Measurements from ENCODE around the gene TXN2. TPM values are rescaled to one million over a fixed set of nuclear protein-coding genes. Genes with fewer than 3 reads are reported as not detected.

Gene TXN2
- total RNA-seq, 1 experiment from 2014 or later: 58.6 TPM

DNA sequence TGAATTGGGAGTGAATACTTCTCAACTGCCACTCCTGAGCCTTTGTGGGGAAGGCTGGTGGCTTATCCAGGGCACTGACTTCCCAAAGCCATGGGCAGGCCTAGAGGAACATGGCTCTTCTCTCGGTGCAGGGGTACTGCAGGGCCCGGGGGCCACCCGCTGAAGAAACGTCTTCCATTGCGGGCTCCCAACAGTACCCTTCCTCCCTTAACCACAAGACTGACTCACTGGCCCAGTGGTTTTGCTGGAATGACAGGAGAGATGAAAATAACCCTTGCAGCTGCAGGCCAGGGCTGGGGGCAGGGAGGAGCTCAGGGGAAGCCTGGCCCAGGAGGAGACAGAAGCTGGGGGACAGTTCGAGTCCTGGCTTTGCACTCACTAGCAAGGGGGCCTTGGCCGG is 13.5 kb downstream of the TXN2 start:
- TF ChIP-seq, protein P1, sequence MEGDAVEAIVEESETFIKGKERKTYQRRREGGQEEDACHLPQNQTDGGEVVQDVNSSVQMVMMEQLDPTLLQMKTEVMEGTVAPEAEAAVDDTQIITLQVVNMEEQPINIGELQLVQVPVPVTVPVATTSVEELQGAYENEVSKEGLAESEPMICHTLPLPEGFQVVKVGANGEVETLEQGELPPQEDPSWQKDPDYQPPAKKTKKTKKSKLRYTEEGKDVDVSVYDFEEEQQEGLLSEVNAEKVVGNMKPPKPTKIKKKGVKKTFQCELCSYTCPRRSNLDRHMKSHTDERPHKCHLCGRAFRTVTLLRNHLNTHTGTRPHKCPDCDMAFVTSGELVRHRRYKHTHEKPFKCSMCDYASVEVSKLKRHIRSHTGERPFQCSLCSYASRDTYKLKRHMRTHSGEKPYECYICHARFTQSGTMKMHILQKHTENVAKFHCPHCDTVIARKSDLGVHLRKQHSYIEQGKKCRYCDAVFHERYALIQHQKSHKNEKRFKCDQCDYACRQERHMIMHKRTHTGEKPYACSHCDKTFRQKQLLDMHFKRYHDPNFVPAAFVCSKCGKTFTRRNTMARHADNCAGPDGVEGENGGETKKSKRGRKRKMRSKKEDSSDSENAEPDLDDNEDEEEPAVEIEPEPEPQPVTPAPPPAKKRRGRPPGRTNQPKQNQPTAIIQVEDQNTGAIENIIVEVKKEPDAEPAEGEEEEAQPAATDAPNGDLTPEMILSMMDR (conservative IDR thresholded peaks at IDR 0.05): no peak
- Histone ChIP-seq H2AK5ac (ENCODE audit: insufficient read length, low read length) (no peak overlapping the region), H3K27me3 (ENCODE audit: insufficient read depth, low read length) (no peaks in the 10 kb centered on the region), H3K79me2 (ENCODE audit: insufficient read depth, low read length) (no peaks in the 10 kb centered on the region), H3K27ac (ENCODE audit: insufficient read length, low read depth, low read length) (no peak overlapping the region), H3K23me2 (ENCODE audit: insufficient read length, low read depth, low read length, poor library complexity, severe bottlenecking) (no peaks in the 10 kb centered on the region), H2BK5ac (ENCODE audit: insufficient read length, low read length) (no peak overlapping the region), H3K4me1 (ENCODE audit: insufficient read depth, low read length) (no peaks in the 10 kb centered on the region), H4K91ac (ENCODE audit: insufficient read length, low read depth, low read length) (no peak overlapping the region), H3K9me3 (ENCODE audit: control insufficient read depth, low read depth, low read length) (no peaks in the 10 kb centered on the region), H4K5ac (ENCODE audit: insufficient read length, low read depth, low read length) (no peak overlapping the region), H4K8ac (replicated peaks; ENCODE audit: insufficient read length, low read depth, low read length) (no peak overlapping the region), H2AFZ (ENCODE audit: low read length) (no peak overlapping the region), H2BK20ac (ENCODE audit: low read depth, low read length, poor library complexity, severe bottlenecking) (no peak overlapping the region), H2BK12ac (ENCODE audit: insufficient read length, low read depth, low read length) (no peak overlapping the region), H2BK15ac (ENCODE audit: low read depth, low read length) (no peak overlapping the region), H3K56ac (ENCODE audit: insufficient read length, low read depth, low read length) (no peak overlapping the region), H3K79me1 (ENCODE audit: insufficient read depth, low read depth, low read length, poor library complexity, severe bottlenecking) (no peaks in the 10 kb centered on the region), H2BK120ac (ENCODE audit: low read depth, low read length, poor library complexity, severe bottlenecking) (no peak overlapping the region), H3K14ac (ENCODE audit: insufficient read depth, low read length) (no peak overlapping the region; the same call in 1 of the 2 replicates), H3K4me2 (ENCODE audit: insufficient read depth, insufficient read length, low read length) (no peak overlapping the region), H3K4ac (ENCODE audit: low read depth, low read length) (no peak overlapping the region), H3T11ph (ENCODE audit: low read length) (no peak overlapping the region), H3K23ac (ENCODE audit: insufficient read length, low read depth, low read length) (no peak overlapping the region), H3K18ac (ENCODE audit: insufficient read length, low read depth, low read length) (no peak overlapping the region), H3K9ac (ENCODE audit: extremely low read depth, insufficient read length, low read length) (no peak overlapping the region), H4K20me1 (ENCODE audit: control insufficient read depth, insufficient read depth, insufficient read length) (no peaks in the 10 kb centered on the region)
- Mint-ChIP-seq H3K4me3 (no peak overlapping the region), H3K36me3 (ENCODE audit: insufficient read depth in 1 of 3, low read depth in 3 of 3) (peaks cover 0 to 24% (median 23%) of the 10 kb centered on the region in 3 experiments; a peak in 5 of 7 replicates), H3K4me1 (peaks cover 4% of the 10 kb centered on the region in 2 experiments; a peak in 3 of 4 replicates), H3K9me3 (no peaks in the 10 kb centered on the region), H3K27me3 (ENCODE audit: low read depth) (no peaks in the 10 kb centered on the region), H3K27ac (no peak overlapping the region)
- no peak for DNase-seq
- WGBS (ENCODE audit: extremely low coverage, insufficient read length, low lambda C conversion rate): no CpG with 5 or more reads among the region's 7 CpGs
